GM19351 (cell line): Measurements from ENCODE around the gene ADK.
"Not testable (repeated sequence)": the region's sequence is repeated elsewhere in the genome, so short reads cannot be mapped to it uniquely, and the experiment has no call there.

Experiments used
- ATAC-seq: cut with Tn5 transposase; IDR thresholded peaks from one replicate; pipeline ENCODE4 v1.9.1; 2021; ENCODE audit warnings: mild to moderate bottlenecking, moderate library complexity; ENCODE audit not compliant: unreplicated experiment

The ADK gene

GRCh38 chr10:74335501-74335900 is 184.5 kb downstream of the ADK start:
- ATAC-seq: no peak

GRCh38 chr10:74337330-74338016 is 186.5 kb downstream of the ADK start:
- no peak for ATAC-seq

GRCh38 chr10:74342991-74343390 is 192.0 kb downstream of the ADK start:
- no peak for ATAC-seq

- no peak for ATAC-seq
These were observed 192.8 kb downstream of the ADK start for GRCh38 chr10:74343804-74344203.

GRCh38 chr10:74344306-74344705 is 193.3 kb downstream of the ADK start:
- ATAC-seq: no peak

- no peak for ATAC-seq
These were observed 196.5 kb downstream of the ADK start for GRCh38 chr10:74347522-74347921.

- ATAC-seq: not testable (repeated sequence)
These were observed 202.0 kb downstream of the ADK start for GRCh38 chr10:74353021-74353420.

- no peak for ATAC-seq
These were observed 210.7 kb downstream of the ADK start for GRCh38 chr10:74361678-74362077.

GRCh38 chr10:74363727-74364126 is 212.7 kb downstream of the ADK start:
- no peak for ATAC-seq

GRCh38 chr10:74365109-74365508 is 214.1 kb downstream of the ADK start:
- ATAC-seq: no peak

GRCh38 chr10:74371696-74372095 is 220.7 kb downstream of the ADK start:
- ATAC-seq: no peak

GRCh38 chr10:74373059-74373458 is 222.0 kb downstream of the ADK start:
- ATAC-seq: no peak

- ATAC-seq: no peak
These were observed 226.5 kb downstream of the ADK start for GRCh38 chr10:74377476-74377875.

- ATAC-seq: no peak
These were observed 228.5 kb downstream of the ADK start for GRCh38 chr10:74379474-74379873.

- no peak for ATAC-seq
These were observed 229.8 kb downstream of the ADK start for GRCh38 chr10:74380795-74381194.

- no peak for ATAC-seq
These were observed 230.4 kb downstream of the ADK start for GRCh38 chr10:74381291-74381853.

GRCh38 chr10:74382663-74383062 is 231.6 kb downstream of the ADK start:
- ATAC-seq: no peak

- ATAC-seq: no peak
These were observed 232.6 kb downstream of the ADK start for GRCh38 chr10:74383642-74384041.

GRCh38 chr10:74384615-74385183 is 233.7 kb downstream of the ADK start:
- ATAC-seq: no peak

- no peak for ATAC-seq
These were observed 237.8 kb downstream of the ADK start for GRCh38 chr10:74388801-74389200.

GRCh38 chr10:74391786-74392185 is 240.8 kb downstream of the ADK start:
- no peak for ATAC-seq

GRCh38 chr10:74394416-74394969 is 243.5 kb downstream of the ADK start:
- no peak for ATAC-seq
